ENCODE results near the gene SUGT1. TPM values are rescaled to one million over a fixed set of nuclear protein-coding genes. Genes with fewer than 3 reads are reported as not detected.

Gene SUGT1
- total and polyA plus RNA-seq, 2 of the 13 experiments (the other 11 are each of a cell fraction or from before 2014, with no cell fraction given), result 23.1 to 71.2 TPM

GRCh38 chr13:52749419-52749818, 96.8 kb downstream of the SUGT1 start (continued):
- TF ChIP-seq ZEB1 (IDR thresholded peaks at IDR 0.05; ENCODE audit: insufficient replicate concordance, low read depth), result no peak

Other genes with a start within 250 kb of the SUGT1 start
- 0.11 TPM in 1 of 2 replicates, not detected in the other for gene THSD1, start 246.7 kb upstream of the SUGT1 start, total RNA-seq (2016; rRNA removed; fragmentation: Illumina TruSeq; extraction: Trizol)
- gene THSD1, start 246.7 kb upstream of the SUGT1 start, polyA plus RNA-seq (2011; rRNA removed), result 0.15 and 0.18 TPM in 2 replicates
- 22.0 and 22.4 TPM in 2 replicates for gene VPS36, start 202.2 kb upstream of the SUGT1 start, total RNA-seq (2016; rRNA removed; fragmentation: Illumina TruSeq; extraction: Trizol)
- gene VPS36, start 202.2 kb upstream of the SUGT1 start, polyA plus RNA-seq (2011; rRNA removed), result 13.6 and 17.2 TPM in 2 replicates
- gene CKAP2, start 197.4 kb upstream of the SUGT1 start, total RNA-seq (2016; rRNA removed; fragmentation: Illumina TruSeq; extraction: Trizol), result 40.3 and 72.3 TPM in 2 replicates
- gene CKAP2, start 197.4 kb upstream of the SUGT1 start, polyA plus RNA-seq (2011; rRNA removed), result 4.9 and 6.7 TPM in 2 replicates
- gene HNRNPA1L2, start 10.4 kb upstream of the SUGT1 start, total RNA-seq (2016; rRNA removed; fragmentation: Illumina TruSeq; extraction: Trizol), result 7.1 and 7.7 TPM in 2 replicates
- 3.1 and 3.6 TPM in 2 replicates for gene HNRNPA1L2, start 10.4 kb upstream of the SUGT1 start, polyA plus RNA-seq (2011; rRNA removed)
- not detected in 2 replicates for gene CNMD, start 87.0 kb downstream of the SUGT1 start, total RNA-seq (2016; rRNA removed; fragmentation: Illumina TruSeq; extraction: Trizol)
- not detected in 2 replicates for gene CNMD, start 87.0 kb downstream of the SUGT1 start, polyA plus RNA-seq (2011; rRNA removed)
- not detected in 2 replicates for gene PCDH8, start 195.8 kb downstream of the SUGT1 start, total RNA-seq (2016; rRNA removed; fragmentation: Illumina TruSeq; extraction: Trizol)
- not detected in 2 replicates for gene PCDH8, start 195.8 kb downstream of the SUGT1 start, polyA plus RNA-seq (2011; rRNA removed)